Hippocampal formation (tissue), 2 donors: ENCODE results near the gene CXCL13.
"Not testable (repeated sequence)": the region's sequence is repeated elsewhere in the genome, so short reads cannot be mapped to it uniquely, and the experiment has no call there.

Experiments
- DNase-seq, 2 donors: peaks; one replicate each; lab custom pipeline; 2025; lab: John Stamatoyannopoulos, UW

CXCL13 gene

GRCh38 chr4:77605210-77605902 lies at the start of gene CXCL13:
TSS of gene CXCL13 (plus strand) at chr4:77605820. CDS start at chr4:77605866, 46 bp downstream.
- DNase-seq: no peak

GRCh38 chr4:77560170-77560569 lies 45.5 kb upstream of the CXCL13 start:
- DNase-seq: no peak

- DNase-seq: not testable (repeated sequence)
Observed at GRCh38 chr4:77561720-77562119, 43.9 kb upstream of the CXCL13 start.

GRCh38 chr4:77564231-77564630 lies 41.4 kb upstream of the CXCL13 start:
- no peak for DNase-seq

- no peak for DNase-seq
Observed at GRCh38 chr4:77566148-77566547, 39.5 kb upstream of the CXCL13 start.

- DNase-seq: no peak
Observed at GRCh38 chr4:77567549-77567948, 38.1 kb upstream of the CXCL13 start.

GRCh38 chr4:77570508-77571214 lies 35.0 kb upstream of the CXCL13 start:
- not testable (repeated sequence) for DNase-seq

GRCh38 chr4:77576351-77576750 lies 29.3 kb upstream of the CXCL13 start:
- DNase-seq: no peak

GRCh38 chr4:77578145-77578544 lies 27.5 kb upstream of the CXCL13 start:
- no peak for DNase-seq

GRCh38 chr4:77579406-77580076 lies 26.1 kb upstream of the CXCL13 start:
- no peak for DNase-seq

GRCh38 chr4:77581724-77582123 lies 23.9 kb upstream of the CXCL13 start:
- DNase-seq: no peak

GRCh38 chr4:77582156-77582555 lies 23.5 kb upstream of the CXCL13 start:
- no peak for DNase-seq

- DNase-seq: no peak
Observed at GRCh38 chr4:77582711-77583110, 22.9 kb upstream of the CXCL13 start.

GRCh38 chr4:77586951-77587383 lies 18.7 kb upstream of the CXCL13 start:
- DNase-seq: no peak

- DNase-seq: no peak
Observed at GRCh38 chr4:77590482-77590881, 15.1 kb upstream of the CXCL13 start.

- DNase-seq: no peak
Observed at GRCh38 chr4:77591532-77591931, 14.1 kb upstream of the CXCL13 start.

- DNase-seq: no peak
Observed at GRCh38 chr4:77593101-77593500, 12.5 kb upstream of the CXCL13 start.

GRCh38 chr4:77593993-77594392 lies 11.6 kb upstream of the CXCL13 start:
- no peak for DNase-seq

GRCh38 chr4:77595364-77595973 lies 10.2 kb upstream of the CXCL13 start:
- DNase-seq: no peak

- no peak for DNase-seq
Observed at GRCh38 chr4:77599378-77599777, 6.2 kb upstream of the CXCL13 start.

- DNase-seq: no peak
Observed at GRCh38 chr4:77600521-77601451, 4.8 kb upstream of the CXCL13 start.
